ENCODE measurements around the gene STXBP1. TPM values are rescaled to one million over a fixed set of nuclear protein-coding genes. Genes with fewer than 3 reads are reported as not detected.

Gene STXBP1
- total and polyA plus RNA-seq, 2 experiments from 2014 or later, result 48.6 to 50.4 TPM

Other genes with a start within 250 kb of the STXBP1 start
- 28.9 and 34.1 TPM in 2 replicates for gene SLC2A8, start 215.1 kb upstream of the STXBP1 start, total RNA-seq (2014; rRNA removed; shearing (Covaris generic))
- 16.3 and 18.9 TPM in 2 replicates for gene SLC2A8, start 215.1 kb upstream of the STXBP1 start, polyA plus RNA-seq (2016; fragmentation: Nextera tagmentation; extraction: Ambion mirVana)
- 5.8 and 6.3 TPM in 2 replicates for gene ZNF79, start 187.9 kb upstream of the STXBP1 start, total RNA-seq (2014; rRNA removed; shearing (Covaris generic))
- 2.2 and 2.9 TPM in 2 replicates for gene ZNF79, start 187.9 kb upstream of the STXBP1 start, polyA plus RNA-seq (2016; fragmentation: Nextera tagmentation; extraction: Ambion mirVana)
- 1,947 and 2,596 TPM in 2 replicates for gene RPL12, start 160.9 kb upstream of the STXBP1 start, total RNA-seq (2014; rRNA removed; shearing (Covaris generic))
- gene RPL12, start 160.9 kb upstream of the STXBP1 start, polyA plus RNA-seq (2016; fragmentation: Nextera tagmentation; extraction: Ambion mirVana), result 2,121 and 2,369 TPM in 2 replicates
- gene LRSAM1, start 160.8 kb upstream of the STXBP1 start, total RNA-seq (2014; rRNA removed; shearing (Covaris generic)), result 16.9 and 21.9 TPM in 2 replicates
- gene LRSAM1, start 160.8 kb upstream of the STXBP1 start, polyA plus RNA-seq (2016; fragmentation: Nextera tagmentation; extraction: Ambion mirVana), result 12.8 and 16.1 TPM in 2 replicates
- 0.17 TPM in 1 of 2 replicates, not detected in the other for gene CFAP157, start 94.7 kb downstream of the STXBP1 start, total RNA-seq (2014; rRNA removed; shearing (Covaris generic))
- gene CFAP157, start 94.7 kb downstream of the STXBP1 start, polyA plus RNA-seq (2016; fragmentation: Nextera tagmentation; extraction: Ambion mirVana), result 0.55 and 0.78 TPM in 2 replicates
- gene PTRH1, start 103.4 kb downstream of the STXBP1 start, total RNA-seq (2014; rRNA removed; shearing (Covaris generic)), result 9.5 and 15.1 TPM in 2 replicates
- gene PTRH1, start 103.4 kb downstream of the STXBP1 start, polyA plus RNA-seq (2016; fragmentation: Nextera tagmentation; extraction: Ambion mirVana), result 18.6 and 18.9 TPM in 2 replicates
- gene TTC16, start 103.8 kb downstream of the STXBP1 start, total RNA-seq (2014; rRNA removed; shearing (Covaris generic)), result not detected in 2 replicates
- not detected in 2 replicates for gene TTC16, start 103.8 kb downstream of the STXBP1 start, polyA plus RNA-seq (2016; fragmentation: Nextera tagmentation; extraction: Ambion mirVana)
- gene TOR2A, start 123.0 kb downstream of the STXBP1 start, total RNA-seq (2014; rRNA removed; shearing (Covaris generic)), result 21.1 and 23.5 TPM in 2 replicates
- gene TOR2A, start 123.0 kb downstream of the STXBP1 start, polyA plus RNA-seq (2016; fragmentation: Nextera tagmentation; extraction: Ambion mirVana), result 14.4 TPM in 2 replicates
- gene SH2D3C, start 166.4 kb downstream of the STXBP1 start, total RNA-seq (2014; rRNA removed; shearing (Covaris generic)), result 4.5 and 7.3 TPM in 2 replicates
- gene SH2D3C, start 166.4 kb downstream of the STXBP1 start, polyA plus RNA-seq (2016; fragmentation: Nextera tagmentation; extraction: Ambion mirVana), result 4.2 and 4.4 TPM in 2 replicates
- gene CDK9, start 173.8 kb downstream of the STXBP1 start, total RNA-seq (2014; rRNA removed; shearing (Covaris generic)), result 63.9 and 84.3 TPM in 2 replicates
- gene CDK9, start 173.8 kb downstream of the STXBP1 start, polyA plus RNA-seq (2016; fragmentation: Nextera tagmentation; extraction: Ambion mirVana), result 49.7 and 58.5 TPM in 2 replicates
- gene FPGS, start 190.6 kb downstream of the STXBP1 start, total RNA-seq (2014; rRNA removed; shearing (Covaris generic)), result 87.2 and 92.4 TPM in 2 replicates
- 40.7 and 43.5 TPM in 2 replicates for gene FPGS, start 190.6 kb downstream of the STXBP1 start, polyA plus RNA-seq (2016; fragmentation: Nextera tagmentation; extraction: Ambion mirVana)
- 1.4 and 3.0 TPM in 2 replicates for gene ENG, start 242.4 kb downstream of the STXBP1 start, total RNA-seq (2014; rRNA removed; shearing (Covaris generic))
- 2.6 TPM in 2 replicates for gene ENG, start 242.4 kb downstream of the STXBP1 start, polyA plus RNA-seq (2016; fragmentation: Nextera tagmentation; extraction: Ambion mirVana)

Measured in GM23338 (cell line).